ENCODE measurements around the gene POLD3. TPM values are rescaled to one million over a fixed set of nuclear protein-coding genes. Genes with fewer than 3 reads are reported as not detected.

POLD3 gene
- total RNA-seq, 6 donors from 2014 or later = 7.4 to 20.8 (median 16.4) TPM

- 93 to 95% methylated on average over 3 of the region's 3 CpGs for WGBS, 2 donors
- no peaks in the 10 kb centered on the region for H3K36me3 ChIP-seq
- no peak overlapping the region for H3K27ac ChIP-seq
- TF ChIP-seq POLR2AphosphoS5 (IDR thresholded peaks at IDR 0.05) (no peak), CTCF (IDR thresholded peaks at IDR 0.05) (no peak), POLR2A (IDR thresholded peaks at IDR 0.05) (no peak), EP300 (IDR thresholded peaks at IDR 0.05) (no peak)
- no peak overlapping the region for H3K4me3 ChIP-seq
- no peaks in the 10 kb centered on the region for H3K9me3 ChIP-seq
- DNase-seq (no peak), ATAC-seq (ENCODE audit: low FRiP score in 2 of 2) (no peak)
- H3K27me3 ChIP-seq = no peaks in the 10 kb centered on the region
- no peaks in the 10 kb centered on the region for H3K4me1 ChIP-seq
Measured at GRCh38 chr11:74675761-74676160, 83.4 kb downstream of the POLD3 start.

- ATAC-seq (ENCODE audit: low FRiP score in 2 of 2) (no peak), DNase-seq (no peak)
- no peaks in the 10 kb centered on the region for H3K4me1 ChIP-seq
- no peak overlapping the region for H3K27ac ChIP-seq
- H3K9me3 ChIP-seq = no peaks in the 10 kb centered on the region
- TF ChIP-seq POLR2A (IDR thresholded peaks at IDR 0.05) (no peak), CTCF (IDR thresholded peaks at IDR 0.05) (no peak), EP300 (IDR thresholded peaks at IDR 0.05) (no peak), POLR2AphosphoS5 (IDR thresholded peaks at IDR 0.05) (no peak)
- no peaks in the 10 kb centered on the region for H3K27me3 ChIP-seq
- no peak overlapping the region for H3K4me3 ChIP-seq
- WGBS, 2 donors = 91 to 92% methylated on average over 5 of the region's 5 CpGs
- no peaks in the 10 kb centered on the region for H3K36me3 ChIP-seq
Measured at GRCh38 chr11:74676596-74676995, 84.2 kb downstream of the POLD3 start.

GRCh38 chr11:74677131-74677530 lies 84.7 kb downstream of the POLD3 start:
- Histone ChIP-seq H3K27me3 (no peaks in the 10 kb centered on the region), H3K9me3 (no peaks in the 10 kb centered on the region), H3K4me1 (peaks cover 0 to 3% (median 0%) of the 10 kb centered on the region in 4 donors), H3K36me3 (no peaks in the 10 kb centered on the region), H3K4me3 (no peak overlapping the region), H3K27ac (no peak overlapping the region)
- DNase-seq (no peak), ATAC-seq (ENCODE audit: low FRiP score in 2 of 2) (no peak)
- WGBS, 2 donors = 64 to 71% methylated on average over 4 to 6 of the region's 6 CpGs
- TF ChIP-seq CTCF (IDR thresholded peaks at IDR 0.05) (no peak), POLR2A (IDR thresholded peaks at IDR 0.05) (no peak), EP300 (IDR thresholded peaks at IDR 0.05) (no peak), POLR2AphosphoS5 (IDR thresholded peaks at IDR 0.05) (no peak)

GRCh38 chr11:74678041-74678440 lies 85.7 kb downstream of the POLD3 start:
- Histone ChIP-seq H3K4me1 (peaks cover 0 to 3% (median under 1%) of the 10 kb centered on the region in 4 donors), H3K9me3 (no peaks in the 10 kb centered on the region), H3K27me3 (no peaks in the 10 kb centered on the region), H3K36me3 (no peaks in the 10 kb centered on the region), H3K27ac (no peak overlapping the region), H3K4me3 (no peak overlapping the region)
- ATAC-seq (ENCODE audit: low FRiP score in 2 of 2) = no peak
- TF ChIP-seq EP300 (IDR thresholded peaks at IDR 0.05) (no peak), POLR2A (IDR thresholded peaks at IDR 0.05) (no peak), CTCF (IDR thresholded peaks at IDR 0.05) (no peak), POLR2AphosphoS5 (IDR thresholded peaks at IDR 0.05) (no peak)
- no peak for DNase-seq
- WGBS, 2 donors = 88 to 94% methylated on average over 4 to 5 of the region's 5 CpGs

Data from upper lobe of left lung (tissue), 6 donors.